22Rv1 (cell line): ENCODE data around the gene NEK4.

Source experiments
- ZFX ChIP-seq: fragments of 450-650 bp; IDR thresholded peaks from 2 replicates; pipeline ENCODE4 v1.6.1; 2017; ENCODE audit warnings: antibody characterized with exemption, borderline replicate concordance
- TF ChIP-seq, protein P1 (sequence below): fragments of 450-650 bp; IDR thresholded peaks from 2 replicates; pipeline ENCODE4 v1.5.1; 2017; ENCODE audit warnings: mild to moderate bottlenecking

GRCh38 chr3:52685709-52686691, 84.7 kb downstream of the NEK4 start, which contains the start of the genes GNL3 and PBRM1:
- TF ChIP-seq, protein P1, sequence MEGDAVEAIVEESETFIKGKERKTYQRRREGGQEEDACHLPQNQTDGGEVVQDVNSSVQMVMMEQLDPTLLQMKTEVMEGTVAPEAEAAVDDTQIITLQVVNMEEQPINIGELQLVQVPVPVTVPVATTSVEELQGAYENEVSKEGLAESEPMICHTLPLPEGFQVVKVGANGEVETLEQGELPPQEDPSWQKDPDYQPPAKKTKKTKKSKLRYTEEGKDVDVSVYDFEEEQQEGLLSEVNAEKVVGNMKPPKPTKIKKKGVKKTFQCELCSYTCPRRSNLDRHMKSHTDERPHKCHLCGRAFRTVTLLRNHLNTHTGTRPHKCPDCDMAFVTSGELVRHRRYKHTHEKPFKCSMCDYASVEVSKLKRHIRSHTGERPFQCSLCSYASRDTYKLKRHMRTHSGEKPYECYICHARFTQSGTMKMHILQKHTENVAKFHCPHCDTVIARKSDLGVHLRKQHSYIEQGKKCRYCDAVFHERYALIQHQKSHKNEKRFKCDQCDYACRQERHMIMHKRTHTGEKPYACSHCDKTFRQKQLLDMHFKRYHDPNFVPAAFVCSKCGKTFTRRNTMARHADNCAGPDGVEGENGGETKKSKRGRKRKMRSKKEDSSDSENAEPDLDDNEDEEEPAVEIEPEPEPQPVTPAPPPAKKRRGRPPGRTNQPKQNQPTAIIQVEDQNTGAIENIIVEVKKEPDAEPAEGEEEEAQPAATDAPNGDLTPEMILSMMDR, result no peak
- TF ChIP-seq ZFX, result no peak
